HUES48 (cell line): ENCODE results near the gene MBP.

Experiments used
- H3K27ac ChIP-seq: one replicate; pipeline ENCODE4 v1.7.0; 2013; ENCODE audit warnings: low read depth, low read length, inconsistent platforms
- H3K27me3 ChIP-seq: 2 replicates; pipeline ENCODE4 v1.6.1; 2013; ENCODE audit warnings: mild to moderate bottlenecking, low read length; ENCODE audit not compliant: control insufficient read depth, insufficient read depth
- H3K36me3 ChIP-seq: 2 replicates; pipeline ENCODE4 v1.6.1; 2013; ENCODE audit warnings: low read length; ENCODE audit not compliant: control insufficient read depth, insufficient read depth
- H3K4me1 ChIP-seq: 2 replicates; pipeline ENCODE4 v1.6.1; 2013; ENCODE audit warnings: mild to moderate bottlenecking, low read length; ENCODE audit not compliant: control insufficient read depth, insufficient read depth
- H3K4me3 ChIP-seq: 2 replicates; pipeline ENCODE4 v1.5.1; 2013; ENCODE audit warnings: mild to moderate bottlenecking, low read depth, low read length
- H3K9ac ChIP-seq: 2 replicates; pipeline ENCODE4 v1.6.1; 2013; ENCODE audit warnings: mild to moderate bottlenecking, low read depth, low read length, moderate library complexity
- H3K9me3 ChIP-seq: 2 replicates; pipeline ENCODE4 v1.6.1; 2013; ENCODE audit warnings: low read length; ENCODE audit not compliant: control insufficient read depth, insufficient read depth

The MBP gene

DNA sequence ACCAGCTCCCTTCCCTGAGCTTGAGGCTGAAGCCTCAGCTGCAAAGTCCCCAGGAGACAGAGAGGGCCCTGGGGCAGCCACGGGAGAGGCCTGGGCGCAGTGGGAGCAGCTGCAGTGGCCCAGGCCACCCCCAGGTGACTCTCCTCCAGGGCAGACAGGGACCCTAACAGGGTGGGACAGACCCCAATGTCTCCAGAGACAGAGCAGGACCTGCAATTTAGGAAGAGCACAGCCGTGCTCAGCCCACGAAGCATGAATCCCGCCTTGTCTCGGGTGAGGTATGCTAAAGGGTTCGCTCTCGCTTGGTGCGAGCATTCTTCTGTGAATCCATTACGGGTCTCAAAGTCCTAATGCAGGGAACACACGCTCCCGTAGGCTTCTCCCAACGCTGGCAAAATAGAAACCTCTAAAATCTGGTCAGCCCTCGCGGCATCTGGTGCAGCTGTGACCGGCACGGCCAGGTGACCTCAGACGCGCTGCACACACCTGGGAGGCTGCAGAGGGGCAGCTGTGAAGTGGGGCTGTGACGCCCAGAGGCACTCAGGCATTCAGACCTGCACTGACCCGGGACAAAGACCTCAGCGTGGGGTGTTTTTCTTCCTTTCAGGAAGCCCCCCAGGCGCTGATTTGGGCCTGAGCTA lies 12.6 kb downstream of the MBP start:
- Histone ChIP-seq H3K27me3 (no peaks in the 10 kb centered on the region), H3K27ac (no peak overlapping the region), H3K36me3 (no peaks in the 10 kb centered on the region), H3K4me1 (peaks cover 16% of the 10 kb centered on the region), H3K4me3 (no peak overlapping the region), H3K9me3 (no peaks in the 10 kb centered on the region), H3K9ac (no peak overlapping the region)

DNA sequence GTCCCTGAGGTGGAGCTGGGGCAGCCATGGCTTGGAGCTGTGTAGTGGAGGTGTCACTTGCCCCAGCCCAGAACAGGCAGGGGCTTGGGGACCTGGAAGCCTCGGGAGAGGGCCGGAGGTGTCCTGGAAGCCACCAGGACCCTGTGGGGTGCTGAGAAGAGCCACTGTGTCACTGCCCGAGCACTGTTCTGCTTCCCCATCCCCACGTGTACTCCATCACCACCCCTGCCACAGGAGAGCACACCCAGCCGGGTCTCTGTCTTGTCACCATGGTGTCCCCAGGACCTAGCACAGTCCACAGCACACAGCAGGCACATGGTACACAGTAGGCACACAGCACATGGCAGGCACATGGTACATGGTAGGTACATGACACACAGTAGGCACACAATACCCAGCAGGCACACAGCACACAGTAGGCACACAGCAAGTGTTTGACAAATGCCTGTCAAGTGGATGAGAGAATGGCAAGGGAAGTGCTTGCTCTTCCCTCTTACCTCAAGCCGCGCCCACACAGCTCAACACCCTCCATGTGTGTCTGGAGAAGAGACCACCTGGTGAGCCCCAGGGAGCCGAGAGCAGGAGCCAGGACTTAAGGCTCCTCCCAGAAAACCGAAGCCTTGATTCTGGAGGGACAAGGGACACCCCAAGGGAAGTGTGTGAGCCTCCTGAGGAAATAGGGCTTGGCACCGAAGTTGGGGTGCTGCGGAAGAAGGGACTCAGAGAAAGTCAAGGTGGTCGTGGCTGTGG lies 13.3 kb downstream of the MBP start:
- no peak overlapping the region for H3K4me3 ChIP-seq
- H3K9ac ChIP-seq, result no peak overlapping the region
- H3K27ac ChIP-seq, result no peak overlapping the region
- H3K4me1 ChIP-seq, result peaks cover 12% of the 10 kb centered on the region; the same call in 1 of the 2 replicates
- H3K27me3 ChIP-seq, result no peaks in the 10 kb centered on the region
- no peaks in the 10 kb centered on the region for H3K9me3 ChIP-seq
- H3K36me3 ChIP-seq, result no peaks in the 10 kb centered on the region

DNA sequence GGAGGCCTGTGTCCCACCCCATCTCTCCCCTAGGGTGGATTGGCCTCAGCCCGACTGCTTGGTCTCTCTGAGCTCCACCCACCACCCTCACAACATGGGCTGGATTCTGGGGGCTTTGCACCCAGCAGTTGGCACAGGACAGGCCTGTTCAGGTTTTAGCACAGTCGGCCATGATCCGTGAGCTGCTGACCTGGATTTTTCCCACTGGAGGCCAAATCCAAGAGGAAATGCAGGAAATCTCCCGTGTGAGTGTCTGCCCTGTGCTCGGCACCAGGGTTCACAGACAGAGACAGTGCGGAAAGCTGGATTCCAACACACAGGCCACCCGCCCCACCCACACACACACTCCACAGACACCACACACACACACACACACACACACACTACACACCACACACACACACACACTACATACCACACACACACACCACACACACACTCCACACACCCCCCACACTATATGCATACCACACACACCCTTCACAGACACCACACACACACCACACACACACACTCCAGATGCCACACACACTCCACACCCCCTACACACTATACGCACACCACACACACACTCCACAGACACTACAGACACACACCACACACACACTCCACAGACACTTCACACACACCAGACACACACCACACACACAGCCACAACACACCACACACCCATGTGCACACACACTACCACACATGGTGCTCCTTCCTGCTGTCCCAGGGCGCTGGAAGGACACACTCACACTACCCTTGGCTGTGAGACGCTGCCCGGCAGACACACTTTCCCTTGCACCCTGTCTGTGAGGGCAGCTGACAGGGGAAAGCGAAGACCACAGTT lies 14.1 kb downstream of the MBP start:
- Histone ChIP-seq H3K36me3 (no peaks in the 10 kb centered on the region), H3K9ac (no peak overlapping the region)

DNA sequence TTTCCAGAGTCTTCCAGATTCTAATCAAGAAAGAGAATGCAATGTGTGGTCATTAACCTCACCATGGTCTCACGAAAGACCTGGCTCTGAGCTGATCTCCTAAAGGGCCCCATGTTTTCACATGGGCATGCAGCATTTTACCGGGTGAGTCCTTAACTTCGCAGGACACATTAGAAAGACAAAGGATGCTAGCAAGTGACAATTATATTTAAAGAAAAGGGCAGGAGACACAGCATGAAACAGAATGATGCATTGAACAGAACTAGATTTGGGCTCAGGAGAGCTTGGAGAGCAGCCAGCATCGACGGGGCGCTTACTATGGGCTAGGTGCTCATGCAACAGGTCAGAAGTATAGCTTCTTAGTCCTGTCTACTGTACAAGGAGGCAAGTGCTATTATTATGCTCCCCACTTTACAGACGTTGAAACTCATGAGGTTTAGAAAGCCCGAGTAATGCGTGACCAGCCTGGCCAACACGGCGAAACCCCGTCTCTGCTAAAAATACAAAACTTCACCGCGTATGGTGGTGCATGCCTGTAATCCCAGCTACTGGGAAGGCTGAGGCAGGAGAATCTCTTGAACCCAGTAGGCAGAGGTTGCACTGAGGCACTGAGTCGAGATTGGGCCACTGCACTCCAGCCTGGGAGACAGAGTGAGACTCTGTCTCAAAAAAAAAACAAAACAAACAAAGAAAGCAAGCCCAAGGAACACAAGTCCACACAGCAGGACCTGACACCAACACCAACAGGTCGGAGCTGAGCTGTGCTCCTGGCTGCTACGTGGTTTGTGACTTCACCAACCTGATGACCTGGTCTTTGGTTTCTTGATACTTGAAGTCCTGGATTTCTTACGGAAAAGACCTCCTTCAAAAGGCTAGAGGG lies 16.1 kb downstream of the MBP start:
- Histone ChIP-seq H3K9me3 (no peaks in the 10 kb centered on the region), H3K9ac (no peak overlapping the region), H3K4me3 (no peak overlapping the region), H3K36me3 (no peaks in the 10 kb centered on the region), H3K27me3 (no peaks in the 10 kb centered on the region), H3K4me1 (peaks cover 12% of the 10 kb centered on the region; the same call in 1 of the 2 replicates), H3K27ac (no peak overlapping the region)

More for the DNA sequence above, 14.1 kb downstream of the MBP start:
- H3K27me3 ChIP-seq, result no peaks in the 10 kb centered on the region
- H3K4me3 ChIP-seq, result no peak overlapping the region
- H3K4me1 ChIP-seq, result peaks cover 13% of the 10 kb centered on the region; the same call in 1 of the 2 replicates
- H3K27ac ChIP-seq, result no peak overlapping the region
- H3K9me3 ChIP-seq, result no peaks in the 10 kb centered on the region

DNA sequence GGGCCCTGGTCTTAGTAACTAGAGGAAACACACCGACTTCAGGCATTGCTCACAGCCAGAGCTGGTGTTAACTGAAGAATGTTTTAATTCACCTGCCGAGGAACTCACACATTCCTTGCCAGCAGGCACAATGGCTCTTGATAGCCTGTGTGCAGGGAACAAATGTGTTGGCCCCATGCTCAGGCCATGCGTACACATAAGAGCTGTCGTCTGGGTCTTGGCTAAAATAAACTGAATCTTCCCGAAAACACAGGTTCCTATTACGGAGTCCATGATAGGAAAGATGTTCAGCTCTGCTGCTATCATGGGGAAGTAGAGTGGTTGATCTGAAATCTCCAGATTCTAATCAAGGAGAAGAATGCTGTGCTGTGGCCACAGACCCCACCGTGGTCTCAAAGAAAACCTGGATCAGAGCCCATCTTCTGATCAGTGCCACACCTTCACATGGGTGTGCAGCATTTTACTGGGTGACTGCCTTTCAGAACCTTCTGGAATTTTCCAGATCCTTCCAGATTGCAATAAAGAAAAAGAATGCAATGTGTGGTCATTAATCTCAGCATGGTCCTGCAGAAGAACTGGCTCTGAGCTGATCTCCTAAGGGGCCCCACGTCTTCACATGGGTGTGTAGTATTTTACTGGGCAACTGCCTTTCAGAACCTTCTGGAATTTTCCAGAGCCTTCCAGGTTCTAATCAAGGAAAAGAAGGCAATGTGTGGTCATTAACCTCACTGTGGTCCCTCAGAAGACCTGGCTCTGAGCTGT lies 17.2 kb downstream of the MBP start:
- H3K4me3 ChIP-seq, result no peak overlapping the region
- peaks cover 9% of the 10 kb centered on the region; the same call in 1 of the 2 replicates for H3K4me1 ChIP-seq
- no peak overlapping the region for H3K9ac ChIP-seq
- no peaks in the 10 kb centered on the region for H3K27me3 ChIP-seq
- H3K9me3 ChIP-seq, result no peaks in the 10 kb centered on the region
- no peak overlapping the region for H3K27ac ChIP-seq
- H3K36me3 ChIP-seq, result no peaks in the 10 kb centered on the region

DNA sequence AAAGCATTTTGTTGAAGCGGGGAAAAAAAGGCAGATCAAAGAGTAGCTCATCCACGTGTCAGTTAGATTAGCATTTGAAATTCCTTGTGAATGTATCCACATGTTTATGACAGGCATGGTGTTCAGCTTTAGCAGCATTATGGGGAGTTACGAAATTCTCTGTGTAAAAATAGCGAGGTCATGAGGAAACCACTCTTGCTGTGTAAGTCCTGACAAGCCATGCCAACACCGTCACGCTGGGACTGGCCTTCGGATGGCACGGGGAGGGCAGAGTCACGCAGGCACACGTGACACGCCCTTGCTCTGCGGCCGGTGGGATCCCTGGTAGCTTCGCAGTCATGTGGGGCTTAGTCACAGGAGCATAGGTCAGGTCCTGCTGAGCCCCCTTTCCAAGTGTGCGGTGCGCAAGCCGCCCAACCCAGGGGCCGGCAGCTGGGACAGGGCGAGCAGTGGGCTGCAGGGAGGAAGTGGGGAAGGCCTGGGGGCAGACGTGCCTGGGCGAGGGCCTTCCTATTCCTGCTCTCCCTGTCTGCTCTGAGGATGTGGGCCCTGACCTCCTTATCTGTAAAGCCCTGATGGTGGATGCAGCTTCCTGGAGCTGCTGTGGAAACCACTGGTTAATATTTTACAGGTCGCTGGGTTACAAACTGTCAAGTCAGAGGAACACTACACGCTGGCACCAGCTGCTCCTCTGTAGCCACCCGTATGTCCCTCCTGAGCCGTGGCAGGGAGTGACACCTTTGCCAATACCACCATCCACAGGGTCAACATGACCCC lies 18.0 kb downstream of the MBP start:
- Histone ChIP-seq H3K36me3 (no peaks in the 10 kb centered on the region), H3K4me1 (peaks cover 9% of the 10 kb centered on the region; the same call in 1 of the 2 replicates), H3K27me3 (no peaks in the 10 kb centered on the region), H3K9me3 (no peaks in the 10 kb centered on the region), H3K27ac (peak overlapping the region; percentile 2), H3K9ac (no peak overlapping the region), H3K4me3 (no peak overlapping the region)

DNA sequence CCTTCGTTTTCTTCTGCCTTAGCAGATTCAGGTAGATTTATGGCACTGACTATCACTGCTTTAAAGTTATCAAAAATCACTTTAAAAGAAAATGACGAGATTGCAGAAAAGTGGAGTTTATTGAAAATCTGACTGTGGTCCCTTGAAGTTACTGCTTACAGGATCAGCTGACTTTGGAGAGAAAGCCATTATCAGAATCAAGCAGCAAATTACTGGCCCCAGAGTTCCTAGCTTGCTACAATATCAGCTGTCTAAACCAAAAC lies 18.5 kb downstream of the MBP start:
- H3K4me1 ChIP-seq, result peaks cover 9% of the 10 kb centered on the region; the same call in 1 of the 2 replicates
- no peak overlapping the region for H3K9ac ChIP-seq
- no peak overlapping the region for H3K4me3 ChIP-seq
- no peaks in the 10 kb centered on the region for H3K27me3 ChIP-seq
- no peaks in the 10 kb centered on the region for H3K9me3 ChIP-seq
- no peak overlapping the region for H3K27ac ChIP-seq
- no peaks in the 10 kb centered on the region for H3K36me3 ChIP-seq

DNA sequence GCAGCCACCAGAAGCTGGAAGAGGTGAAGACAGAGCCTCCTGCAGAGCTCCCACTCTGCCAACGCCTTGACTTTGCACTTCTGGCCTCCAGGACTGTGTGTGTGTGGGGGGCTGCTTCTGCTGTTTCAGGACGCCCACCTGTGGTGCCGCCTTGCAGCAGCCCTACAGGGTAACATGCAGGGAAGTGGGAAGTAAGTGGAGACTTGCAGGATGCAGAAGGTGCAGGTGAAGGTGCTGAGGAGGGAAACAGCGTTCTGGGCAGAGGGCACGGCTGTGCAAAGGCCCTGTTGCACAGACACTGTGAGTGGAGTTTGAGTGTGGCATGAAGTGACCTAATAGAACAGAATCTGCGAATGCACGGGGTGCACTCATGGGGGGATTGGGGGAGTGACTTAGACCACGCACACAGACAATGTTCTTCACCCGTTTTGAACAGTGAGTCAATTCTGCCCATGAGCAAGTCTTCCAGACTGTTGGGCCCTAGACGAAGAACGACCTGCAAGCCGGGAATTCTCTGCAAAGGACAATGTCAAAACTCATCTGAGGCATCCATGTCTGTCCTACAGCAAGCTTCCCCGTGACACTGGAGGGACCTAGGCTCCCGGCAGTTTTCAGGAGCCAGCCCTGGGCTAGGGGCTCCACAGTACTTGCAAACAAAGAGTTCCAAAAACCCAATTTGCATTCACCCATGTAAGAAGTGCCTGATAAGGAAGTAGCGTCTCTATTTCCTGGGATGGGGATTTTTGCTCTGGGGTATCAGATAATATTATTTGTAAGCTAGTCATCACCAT lies 19.0 kb downstream of the MBP start:
- H3K4me1 ChIP-seq, result peaks cover 9% of the 10 kb centered on the region; the same call in 1 of the 2 replicates

DNA sequence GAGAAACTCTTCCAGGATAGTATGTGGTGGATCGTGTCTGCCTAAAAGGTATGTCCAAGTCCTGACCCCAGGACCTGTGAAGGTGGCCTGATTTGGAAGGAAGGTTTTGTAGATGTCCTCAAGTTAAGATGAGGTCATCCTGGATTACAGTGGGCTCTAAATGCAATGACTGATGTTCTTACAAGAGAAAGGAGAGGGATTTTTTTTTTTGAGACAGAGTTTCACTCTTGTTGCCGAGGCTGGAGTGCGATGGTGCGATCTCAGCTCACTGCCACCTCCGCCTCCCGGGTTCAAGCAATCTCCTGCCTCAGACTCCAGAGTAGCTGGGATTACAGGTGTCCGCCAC lies 19.9 kb downstream of the MBP start:
- Histone ChIP-seq H3K9me3 (no peaks in the 10 kb centered on the region), H3K9ac (no peak overlapping the region), H3K36me3 (no peaks in the 10 kb centered on the region), H3K27me3 (no peaks in the 10 kb centered on the region), H3K4me1 (peaks cover 9% of the 10 kb centered on the region; the same call in 1 of the 2 replicates), H3K27ac (no peak overlapping the region), H3K4me3 (no peak overlapping the region)

More for the DNA sequence above, 19.0 kb downstream of the MBP start:
- Histone ChIP-seq H3K36me3 (no peaks in the 10 kb centered on the region), H3K27ac (no peak overlapping the region), H3K9ac (no peak overlapping the region), H3K27me3 (no peaks in the 10 kb centered on the region), H3K9me3 (no peaks in the 10 kb centered on the region), H3K4me3 (no peak overlapping the region)
